Pancreas (tissue), 10 donors: ENCODE data around the gene ZNF566. TPM values are rescaled to one million over a fixed set of nuclear protein-coding genes. Genes with fewer than 3 reads are reported as not detected.

Source experiments
- ATAC-seq, 4 donors: fragments of 200-7000 bp; cut with Tn5 transposase; one replicate each; pipeline versions ENCODE4 v1.8.0 to v1.9.1; 2020; ENCODE audit warnings: mild to moderate bottlenecking in 4 of 4, moderate library complexity in 4 of 4
- DNase-seq, 6 donors: peaks; one replicate each; pipeline ENCODE4 v3.0.0-alpha.2; 2020
- FAIRE-seq: peaks from 2 replicates; lab custom pipeline; 2012; peaks lifted over from hg19 to GRCh38; lab: Jason Lieb, UNC
- H3K27ac ChIP-seq, 4 donors: fragments of 200-600 bp; sonication (generic); 1 replicate in 3 of 4; 2 replicates in 1 of 4; pipeline versions ENCODE4 v1.5.0 to v1.8.0; 2020
- H3K27me3 ChIP-seq, 4 donors: fragments of 200-600 bp; one replicate each; pipeline ENCODE4 v1.8.0; 2021
- H3K36me3 ChIP-seq, 3 donors: fragments of 200-600 bp; sonication (generic) in 1 of 3; one replicate each; pipeline versions ENCODE4 v1.5.0 to v1.8.0; 2020 to 2021
- H3K4me1 ChIP-seq, 3 donors: fragments of 200-600 bp; one replicate each; pipeline ENCODE4 v1.8.0; 2021
- H3K4me3 ChIP-seq, 4 donors: fragments of 200-600 bp; sonication (generic) in 2 of 4; one replicate each; pipeline versions ENCODE4 v1.5.0 to v1.8.0; 2020 to 2021
- H3K9me3 ChIP-seq, 4 donors: fragments of 200-600 bp; one replicate each; pipeline ENCODE4 v1.8.0; 2021
- CTCF ChIP-seq, 4 donors: fragments of 200-600 bp; sonication (generic) in 3 of 4; IDR thresholded peaks; one replicate each; pipeline versions ENCODE4 v1.5.0 to v1.8.0; 2021; ENCODE audit warnings: antibody characterized with exemption in 4 of 4
- WGBS, 2 donors: extraction: QIAGEN DNeasy Blood & Tissue Kit; methylation state at CpG; one replicate each; pipeline ENCODE4 v1.1.7; 2013; 5-methylcytosine and 5-hydroxymethylcytosine counted together
- intact Hi-C, 3 donors: fragments of 100-400 bp; cut with DNase I; formaldehyde crosslinking; loops; one replicate each; pipeline versions ENCODE4 v1.11.1 to v1.14.2; 2022
- polyA plus RNA-seq, 2 donors: library from polyadenylated mRNA; stranded (reverse); fragments of 200-250 nt; gene quantifications; one replicate each; pipeline ENCODE4 v1.2.3, GENCODE V29; 2013
- total RNA-seq, 6 donors: library from RNA; stranded (reverse); fragmentation: NEBNext Ultra II Directional in 4 of 6; extraction: Animal tissue kit (Norgen Biotek cat#: 25700) in 4 of 6; gene quantifications; one replicate each; pipeline versions ENCODE4 v1.2.1 to v1.2.4, GENCODE V29; 2021 to 2023
- donor health status: healthy with polysubstance abuse.
- donor health status: DM: no; HTN: no; CAD: no; lungs with moderate emphysema.
- donor health status: DM: no; HTN: no; CAD: no.
- donor health status: control.
- donor health status: control.
- donor health status: Bipolar disorder and iron deficiency.
- donor health status: DM: yes; HTN: yes; CAD: no.
- donor health status: DM: no; HTN: no; CAD: no.
- donor health status: DM: no; HTN: no; CAD: no.
- donor health status: DM: yes; HTN: yes; CAD: no.

The ZNF566 gene
- total and polyA plus RNA-seq, 8 donors, result 2.9 to 6.9 (median 4.8) TPM

- intact Hi-C loops, result no loop called here
- ATAC-seq (no peak), FAIRE-seq (no peak), DNase-seq (no peak)
- 5 to 10% methylated on average over 5 of the region's 5 CpGs for WGBS, 2 donors
- Histone ChIP-seq H3K27me3 (no peaks in the 10 kb centered on the region), H3K27ac (peak overlapping the region in 2 of 4 donors; percentile 25 to 93), H3K9me3 (no peaks in the 10 kb centered on the region), H3K4me3 (peak overlapping the region; percentile 48 to 69 (median 57)), H3K4me1 (peaks cover 0 to 13% (median 9%) of the 10 kb centered on the region in 3 donors), H3K36me3 (no peaks in the 10 kb centered on the region)
- no peak for TF ChIP-seq CTCF (IDR thresholded peaks at IDR 0.05)
Measured at GRCh38 chr19:36527341-36527740, 38.0 kb upstream of the ZNF566 start.

GRCh38 chr19:36526581-36526980 is 37.2 kb upstream of the ZNF566 start:
- Histone ChIP-seq H3K4me1 (peaks cover 0 to 13% (median 9%) of the 10 kb centered on the region in 3 donors), H3K36me3 (no peaks in the 10 kb centered on the region), H3K27ac (no peak overlapping the region), H3K9me3 (no peaks in the 10 kb centered on the region), H3K27me3 (no peaks in the 10 kb centered on the region), H3K4me3 (peak overlapping the region in 1 of 4 donors; percentile 69)
- TF ChIP-seq CTCF (IDR thresholded peaks at IDR 0.05), result no peak
- DNase-seq, result no peak
- 75 to 88% methylated on average over 5 of the region's 5 CpGs for WGBS, 2 donors
- ATAC-seq, result no peak
- no peak for FAIRE-seq
- intact Hi-C loops, result no loop called here

GRCh38 chr19:36524617-36525016 is 35.3 kb upstream of the ZNF566 start:
- H3K36me3 ChIP-seq, result no peaks in the 10 kb centered on the region
- H3K27me3 ChIP-seq, result no peaks in the 10 kb centered on the region
- H3K4me3 ChIP-seq, result no peak overlapping the region
- no peak for TF ChIP-seq CTCF (IDR thresholded peaks at IDR 0.05)
- no peak for DNase-seq
- H3K27ac ChIP-seq, result no peak overlapping the region
- intact Hi-C loops, result no loop called here
- peaks cover 0 to 13% (median 9%) of the 10 kb centered on the region in 3 donors for H3K4me1 ChIP-seq
- no peaks in the 10 kb centered on the region for H3K9me3 ChIP-seq
- FAIRE-seq, result no peak
- no peak for ATAC-seq
- WGBS, 2 donors, result 93 to 97% methylated on average over 4 of the region's 4 CpGs

- intact Hi-C loops, result no loop called here
- Histone ChIP-seq H3K4me1 (no peaks in the 10 kb centered on the region), H3K4me3 (no peak overlapping the region), H3K9me3 (peaks cover 0 to 19% (median 6%) of the 10 kb centered on the region in 4 donors), H3K36me3 (peaks cover 10 to 38% (median 23%) of the 10 kb centered on the region in 3 donors), H3K27me3 (no peaks in the 10 kb centered on the region), H3K27ac (no peak overlapping the region)
- FAIRE-seq (no peak), ATAC-seq (no peak), DNase-seq (no peak)
- 94 to 98% methylated on average over 2 of the region's 2 CpGs for WGBS, 2 donors
- no peak for TF ChIP-seq CTCF (IDR thresholded peaks at IDR 0.05)
Measured at GRCh38 chr19:36514012-36514612, 24.8 kb upstream of the ZNF566 start.

GRCh38 chr19:36508325-36508724 is 19.0 kb upstream of the ZNF566 start:
- Histone ChIP-seq H3K4me3 (no peak overlapping the region), H3K27ac (no peak overlapping the region), H3K4me1 (no peaks in the 10 kb centered on the region), H3K27me3 (no peaks in the 10 kb centered on the region), H3K9me3 (peaks cover 0 to 5% (median 0%) of the 10 kb centered on the region in 4 donors), H3K36me3 (no peaks in the 10 kb centered on the region)
- DNase-seq, result no peak
- intact Hi-C loops, result no loop called here
- no peak for FAIRE-seq
- 89 to 90% methylated on average over 3 of the region's 3 CpGs for WGBS, 2 donors
- no peak for TF ChIP-seq CTCF (IDR thresholded peaks at IDR 0.05)
- no peak for ATAC-seq
